ENCODE measurements around the gene CCND2. TPM values are rescaled to one million over a fixed set of nuclear protein-coding genes. Genes with fewer than 3 reads are reported as not detected.
"Not testable (repeated sequence)": the region's sequence is repeated elsewhere in the genome, so short reads cannot be mapped to it uniquely, and the experiment has no call there.

The CCND2 gene
- total RNA-seq, 1 donor from 2014 or later = 57.7 TPM

GRCh38 chr12:4241592-4241991, 32.0 kb upstream of the CCND2 start:
- intact Hi-C loops (cut with DNase I) = no loop called here
- Histone ChIP-seq H3K9me3 (peaks cover 15% of the 10 kb centered on the region), H3K36me3 (no peaks in the 10 kb centered on the region), H3K4me1 (no peaks in the 10 kb centered on the region), H3K27me3 (ENCODE audit: low read depth) (peaks cover 6% of the 10 kb centered on the region), H3K27ac (no peak overlapping the region), H3K4me3 (no peak overlapping the region)
- ATAC-seq = no peak
- no peak for DNase-seq
- TF ChIP-seq CTCF (IDR thresholded peaks at IDR 0.05) = no peak

GRCh38 chr12:4242595-4242994, 31.0 kb upstream of the CCND2 start:
- intact Hi-C loops (cut with DNase I) = no loop called here
- H3K27me3 ChIP-seq (ENCODE audit: low read depth) = peaks cover 6% of the 10 kb centered on the region
- no peak for ATAC-seq
- no peaks in the 10 kb centered on the region for H3K4me1 ChIP-seq
- TF ChIP-seq CTCF (IDR thresholded peaks at IDR 0.05) = no peak
- no peaks in the 10 kb centered on the region for H3K36me3 ChIP-seq
- no peak overlapping the region for H3K27ac ChIP-seq
- DNase-seq = no peak
- no peak overlapping the region for H3K4me3 ChIP-seq
- H3K9me3 ChIP-seq = peaks cover 6% of the 10 kb centered on the region

- no peak for DNase-seq
- Histone ChIP-seq H3K4me1 (no peaks in the 10 kb centered on the region), H3K36me3 (no peaks in the 10 kb centered on the region), H3K4me3 (no peak overlapping the region), H3K27ac (no peak overlapping the region), H3K9me3 (peaks cover 1% of the 10 kb centered on the region), H3K27me3 (ENCODE audit: low read depth) (peaks cover 6% of the 10 kb centered on the region)
- intact Hi-C loops (cut with DNase I) = no loop called here
- no peak for ATAC-seq
- TF ChIP-seq CTCF (IDR thresholded peaks at IDR 0.05) = no peak
Measured at GRCh38 chr12:4243091-4243490, 30.5 kb upstream of the CCND2 start.

- DNase-seq; H3K27ac ChIP-seq; H3K4me1 ChIP-seq; H3K4me3 ChIP-seq; H3K36me3 ChIP-seq; intact Hi-C loops (cut with DNase I); ATAC-seq; H3K9me3 ChIP-seq; H3K27me3 ChIP-seq (ENCODE audit: low read depth): not testable (repeated sequence)
Measured at GRCh38 chr12:4243491-4244100, 30.0 kb upstream of the CCND2 start.

GRCh38 chr12:4244868-4245267, 28.7 kb upstream of the CCND2 start:
- Histone ChIP-seq H3K4me1 (no peaks in the 10 kb centered on the region), H3K27me3 (ENCODE audit: low read depth) (peaks cover 6% of the 10 kb centered on the region), H3K36me3 (no peaks in the 10 kb centered on the region), H3K9me3 (no peaks in the 10 kb centered on the region), H3K27ac (no peak overlapping the region), H3K4me3 (no peak overlapping the region)
- DNase-seq = no peak
- intact Hi-C loops (cut with DNase I) = no loop called here
- no peak for ATAC-seq
- no peak for TF ChIP-seq CTCF (IDR thresholded peaks at IDR 0.05)

GRCh38 chr12:4245446-4245845, 28.1 kb upstream of the CCND2 start:
- ATAC-seq = no peak
- H3K27me3 ChIP-seq (ENCODE audit: low read depth) = peaks cover 6% of the 10 kb centered on the region
- H3K4me3 ChIP-seq = no peak overlapping the region
- H3K27ac ChIP-seq = no peak overlapping the region
- no peaks in the 10 kb centered on the region for H3K4me1 ChIP-seq
- intact Hi-C loops (cut with DNase I) = no loop called here
- no peak for DNase-seq
- no peak for TF ChIP-seq CTCF (IDR thresholded peaks at IDR 0.05)
- H3K9me3 ChIP-seq = no peaks in the 10 kb centered on the region
- no peaks in the 10 kb centered on the region for H3K36me3 ChIP-seq

All from lower lobe of right lung (tissue), 2 donors.